Adrenal gland (tissue), 12 donors: Measurements from ENCODE around the gene ACTN1. TPM values are rescaled to one million over a fixed set of nuclear protein-coding genes. Genes with fewer than 3 reads are reported as not detected.

Experiments
- DNase-seq, 7 donors: peaks; one replicate each; pipeline ENCODE4 v3.0.0-alpha.2; 2019 to 2020
- H3K27ac ChIP-seq, 5 donors: fragments of 200-600 bp; sonication (generic) in 4 of 5; 1 replicate in 3 of 5; 2 replicates in 2 of 5; pipeline versions ENCODE4 v1.5.1 to v1.8.0; 2016 to 2020; ENCODE audit warnings: mild to moderate bottlenecking in 1 of 5
- H3K27me3 ChIP-seq: fragments of 200-600 bp; 2 replicates; pipeline ENCODE4 v1.8.0; 2021
- H3K36me3 ChIP-seq, 2 donors: fragments of 200-600 bp; replicated peaks in 1 of 2; 1 replicate in 1 of 2; 2 replicates in 1 of 2; pipeline versions ENCODE4 v1.5.1 to v1.8.0; 2018 to 2022
- H3K4me1 ChIP-seq, 2 donors: fragments of 200-600 bp; replicated peaks in 1 of 2; 1 replicate in 1 of 2; 2 replicates in 1 of 2; pipeline versions ENCODE4 v1.5.1 to v1.8.0; 2018 to 2021
- H3K4me3 ChIP-seq, 4 donors: fragments of 200-600 bp; sonication (generic) in 3 of 4; one replicate each; pipeline ENCODE4 v1.5.1; 2016 to 2018
- H3K9me3 ChIP-seq, 3 donors: fragments of 200-600 bp; sonication (generic) in 1 of 3; replicated peaks in 1 of 3; 1 replicate in 2 of 3; 2 replicates in 1 of 3; pipeline versions ENCODE4 v1.5.1 to v1.8.0; 2016 to 2021
- POLR2A ChIP-seq, 2 donors: fragments of 450-650 bp; IDR thresholded peaks; one replicate each; pipeline ENCODE4 v1.6.1; 2017; ENCODE audit warnings: antibody characterized with exemption in 2 of 2, mild to moderate bottlenecking in 2 of 2, moderate library complexity in 1 of 2
- WGBS, 4 donors: extraction: QIAGEN DNeasy Blood & Tissue Kit in 2 of 4; methylation state at CpG; one replicate each; pipeline versions ENCODE4 v1.1.5 to v1.1.7; 2013 to 2017; 5-methylcytosine and 5-hydroxymethylcytosine counted together
- intact Hi-C, 2 donors: fragments of 100-400 bp; cut with DNase I; formaldehyde crosslinking; loops; one replicate each; pipeline versions ENCODE4 v1.14.1 to v1.15.0; 2022 to 2023
- polyA plus RNA-seq, 3 donors: library from polyadenylated mRNA; stranded (reverse); fragments of 200-250 nt in 2 of 3; fragments of 350-450 nt in 1 of 3; fragmentation: Illumina TruSeq in 1 of 3; extraction: RNeasy Lipid Tissue Mini Kit (QIAGEN cat#74804) in 1 of 3; gene quantifications; one replicate each; pipeline ENCODE4 v1.2.3, GENCODE V29; 2013 to 2014
- total RNA-seq, 9 donors: library from RNA; depleted of rRNA in 4 of 9; stranded (reverse); fragments of >200 nt in 4 of 9; fragments of 120-200 nt in 1 of 9; fragmentation: NEBNext Ultra II Directional in 1 of 9; extraction: Animal tissue kit (Norgen Biotek cat#: 25700) in 1 of 9; gene quantifications; one replicate each; pipeline versions ENCODE4 v1.1.0 to v1.2.4, GENCODE V29; 2013 to 2023
- TF ChIP-seq, protein P1 (sequence below), 6 experiments: fragments of 450-650 bp in 4 of 6; fragments of 200-600 bp in 2 of 6; sonication (generic) in 1 of 6; IDR thresholded peaks; 1 replicate in 5 of 6; 2 replicates in 1 of 6; pipeline versions ENCODE4 v1.5.1 to v1.8.0; 2016 to 2021; ENCODE audit warnings: antibody characterized with exemption in 6 of 6, mild to moderate bottlenecking in 2 of 6, moderate library complexity in 1 of 6
- donor health status: healthy with polysubstance abuse.
- donor health status: Bipolar disorder and iron deficiency.
- donor health status: DM: yes; HTN: yes; CAD: no.
- donor health status: DM: no; HTN: no; CAD: no.
- donor health status: DM: no; HTN: no; CAD: no.
- donor health status: DM: yes; HTN: yes; CAD: no.

The ACTN1 gene
- total and polyA plus RNA-seq, 12 donors = 11.6 to 180 (median 74.3) TPM

DNA sequence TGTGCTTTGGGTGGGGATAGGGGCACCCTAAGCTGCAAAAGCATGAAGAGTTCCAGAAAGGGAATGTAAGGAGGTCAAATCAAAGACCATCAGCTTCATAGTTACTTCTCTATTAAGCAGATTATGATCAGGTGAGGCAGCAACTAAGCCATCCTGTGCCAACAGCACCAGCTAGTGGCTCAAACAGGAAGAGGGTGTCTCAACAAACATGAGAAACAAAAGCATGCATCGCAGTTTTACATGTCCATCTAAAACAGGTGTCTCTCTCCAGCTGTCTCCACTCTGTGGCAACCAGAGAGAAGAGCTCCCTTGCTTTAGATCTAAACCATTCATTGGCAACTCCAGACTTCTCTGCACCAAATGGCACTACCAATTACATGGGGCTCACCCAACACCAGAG, 52.9 kb downstream of the ACTN1 start:
- Histone ChIP-seq H3K27ac (no peak overlapping the region), H3K9me3 (peaks cover 0 to 7% (median 0%) of the 10 kb centered on the region in 3 donors), H3K4me1 (peaks cover 0 to 36% of the 10 kb centered on the region in 2 donors)

DNA sequence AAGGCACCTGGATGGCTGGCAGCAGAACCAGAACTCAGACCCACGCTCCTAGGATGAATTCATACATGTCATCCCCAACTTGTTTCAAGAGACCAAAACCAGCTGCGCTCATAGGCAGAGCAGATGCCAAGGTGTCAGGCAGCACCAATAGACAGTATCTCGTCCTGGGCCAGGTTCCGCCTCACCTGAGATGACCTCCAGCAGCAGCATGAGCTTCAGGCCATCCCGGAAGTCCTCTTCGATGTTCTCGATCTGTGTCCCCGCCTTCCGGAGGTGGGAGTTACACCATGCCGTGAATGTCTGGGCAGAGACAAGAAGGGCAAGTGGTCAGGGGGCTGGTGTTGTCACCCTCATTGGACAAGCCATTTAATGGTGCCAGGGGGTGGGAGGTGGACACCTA, 53.7 kb downstream of the ACTN1 start:
- DNase-seq = no peak
- intact Hi-C loops = no loop called here
- Histone ChIP-seq H3K9me3 (peaks cover 0 to 7% (median 0%) of the 10 kb centered on the region in 3 donors), H3K27me3 (no peaks in the 10 kb centered on the region), H3K4me3 (no peak overlapping the region), H3K27ac (no peak overlapping the region), H3K36me3 (peaks cover 0 to 16% of the 10 kb centered on the region in 2 donors), H3K4me1 (peaks cover 0 to 36% of the 10 kb centered on the region in 2 donors)
- WGBS, 4 donors = 96 to 99% (median 97%) methylated on average over 9 to 10 of the region's 10 CpGs
- TF ChIP-seq POLR2A (IDR thresholded peaks at IDR 0.05) = no peak
- TF ChIP-seq, protein P1, sequence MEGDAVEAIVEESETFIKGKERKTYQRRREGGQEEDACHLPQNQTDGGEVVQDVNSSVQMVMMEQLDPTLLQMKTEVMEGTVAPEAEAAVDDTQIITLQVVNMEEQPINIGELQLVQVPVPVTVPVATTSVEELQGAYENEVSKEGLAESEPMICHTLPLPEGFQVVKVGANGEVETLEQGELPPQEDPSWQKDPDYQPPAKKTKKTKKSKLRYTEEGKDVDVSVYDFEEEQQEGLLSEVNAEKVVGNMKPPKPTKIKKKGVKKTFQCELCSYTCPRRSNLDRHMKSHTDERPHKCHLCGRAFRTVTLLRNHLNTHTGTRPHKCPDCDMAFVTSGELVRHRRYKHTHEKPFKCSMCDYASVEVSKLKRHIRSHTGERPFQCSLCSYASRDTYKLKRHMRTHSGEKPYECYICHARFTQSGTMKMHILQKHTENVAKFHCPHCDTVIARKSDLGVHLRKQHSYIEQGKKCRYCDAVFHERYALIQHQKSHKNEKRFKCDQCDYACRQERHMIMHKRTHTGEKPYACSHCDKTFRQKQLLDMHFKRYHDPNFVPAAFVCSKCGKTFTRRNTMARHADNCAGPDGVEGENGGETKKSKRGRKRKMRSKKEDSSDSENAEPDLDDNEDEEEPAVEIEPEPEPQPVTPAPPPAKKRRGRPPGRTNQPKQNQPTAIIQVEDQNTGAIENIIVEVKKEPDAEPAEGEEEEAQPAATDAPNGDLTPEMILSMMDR (IDR thresholded peaks at IDR 0.05) = no peak

More for the DNA sequence above, 52.9 kb downstream of the ACTN1 start:
- peaks cover 0 to 10% of the 10 kb centered on the region in 2 donors for H3K36me3 ChIP-seq
- TF ChIP-seq, protein P1 (IDR thresholded peaks at IDR 0.05) = peak in 1 of 6 experiments; percentile 19
- no peak for TF ChIP-seq POLR2A (IDR thresholded peaks at IDR 0.05)
- H3K27me3 ChIP-seq = no peaks in the 10 kb centered on the region
- WGBS, 4 donors = 100% methylated on average over 1 of the region's 1 CpG
- H3K4me3 ChIP-seq = no peak overlapping the region
- intact Hi-C loops = no loop called here
- DNase-seq = no peak

DNA sequence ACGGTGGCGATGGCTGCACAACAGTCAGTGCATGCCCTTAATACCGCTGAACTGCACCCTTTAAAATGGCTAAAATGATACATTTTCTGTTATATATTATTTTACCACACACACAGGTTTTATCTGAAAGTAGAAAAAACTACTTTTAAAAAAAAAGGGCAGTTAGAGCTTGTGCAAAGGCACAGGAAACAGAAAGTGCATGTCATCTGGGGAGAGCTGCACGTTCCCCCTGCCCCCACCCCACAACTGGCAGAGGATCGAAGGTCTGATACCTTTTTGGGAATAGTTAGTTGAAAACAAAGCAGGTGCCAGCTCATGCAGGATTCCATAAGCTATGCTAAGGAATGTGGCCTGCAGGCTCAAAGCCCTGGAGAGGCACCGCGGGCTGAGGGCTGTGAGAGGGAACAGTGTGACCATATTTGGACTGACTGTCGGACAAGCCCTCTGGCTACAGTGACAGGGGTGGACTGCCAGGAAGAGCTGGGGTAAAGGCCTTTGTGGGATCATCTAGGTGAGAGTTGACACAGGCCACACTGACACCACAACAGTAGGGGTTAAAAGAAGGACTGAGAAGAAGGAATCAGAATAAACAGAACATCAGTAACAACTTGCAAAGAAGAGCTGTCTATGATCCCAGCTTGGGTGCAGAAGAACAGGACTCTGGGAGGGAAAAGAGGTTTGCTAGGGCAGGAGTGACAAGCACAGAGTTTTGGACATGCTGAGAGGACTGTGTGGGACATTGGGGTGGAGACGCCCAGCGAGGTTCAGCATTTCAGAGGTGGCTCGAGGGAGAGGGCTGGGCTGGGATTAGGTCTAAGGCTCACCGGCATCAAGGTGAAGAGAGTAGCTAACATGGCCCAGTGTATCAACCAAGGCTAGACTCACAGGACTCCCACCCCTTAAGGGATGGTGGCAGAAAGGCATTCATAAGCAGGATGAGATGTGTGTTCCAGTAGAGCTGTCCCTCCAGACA, 54.6 kb downstream of the ACTN1 start:
- H3K4me1 ChIP-seq = peaks cover 0 to 33% of the 10 kb centered on the region in 2 donors
- intact Hi-C loops = no loop called here
- peak overlapping the region in 1 of 5 donors; percentile 33 for H3K27ac ChIP-seq

DNA sequence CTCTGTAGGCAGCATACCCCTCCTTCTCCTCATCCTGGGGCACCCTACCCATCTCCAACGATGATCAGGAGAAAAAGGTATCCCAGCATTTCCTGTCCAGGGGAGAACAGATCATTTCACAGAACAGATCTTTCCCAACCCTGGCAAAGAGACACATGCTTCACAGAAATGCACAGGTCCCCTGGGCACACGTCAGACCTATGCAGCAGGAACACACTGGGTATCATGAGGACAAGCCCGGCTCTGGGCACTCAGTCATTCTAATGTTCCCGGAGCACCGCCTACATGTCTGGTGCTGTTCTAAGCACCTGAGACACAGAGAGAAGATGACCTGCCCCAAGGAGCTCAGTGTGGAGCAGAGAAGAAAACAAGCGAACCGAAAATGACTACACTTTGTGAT, 56.2 kb downstream of the ACTN1 start:
- H3K36me3 ChIP-seq = peaks cover 0 to 34% of the 10 kb centered on the region in 2 donors
- peaks cover 0 to 7% (median 0%) of the 10 kb centered on the region in 3 donors for H3K9me3 ChIP-seq
- H3K4me1 ChIP-seq = peaks cover 0 to 20% of the 10 kb centered on the region in 2 donors
- no peaks in the 10 kb centered on the region for H3K27me3 ChIP-seq
- TF ChIP-seq, protein P1 (IDR thresholded peaks at IDR 0.05) = no peak
- no peak for TF ChIP-seq POLR2A (IDR thresholded peaks at IDR 0.05)
- H3K27ac ChIP-seq = peak overlapping the region in 1 of 5 donors; percentile 59
- intact Hi-C loops = no loop called here
- peak in 1 of 7 donors; percentile 85 for DNase-seq
- no peak overlapping the region for H3K4me3 ChIP-seq
- 79 to 91% (median 80%) methylated on average over 6 to 7 of the region's 7 CpGs for WGBS, 4 donors

More for the DNA sequence above, 54.6 kb downstream of the ACTN1 start:
- no peaks in the 10 kb centered on the region for H3K27me3 ChIP-seq
- peaks cover 0 to 7% (median 0%) of the 10 kb centered on the region in 3 donors for H3K9me3 ChIP-seq
- WGBS, 4 donors = 80 to 88% (median 83%) methylated on average over 12 of the region's 12 CpGs
- TF ChIP-seq, protein P1 (IDR thresholded peaks at IDR 0.05) = no peak
- TF ChIP-seq POLR2A (IDR thresholded peaks at IDR 0.05) = no peak
- H3K36me3 ChIP-seq = peaks cover 0 to 25% of the 10 kb centered on the region in 2 donors
- H3K4me3 ChIP-seq = no peak overlapping the region
- no peak for DNase-seq
